ENCODE measurements around the gene ADAMTS17.

The ADAMTS17 gene

DNA sequence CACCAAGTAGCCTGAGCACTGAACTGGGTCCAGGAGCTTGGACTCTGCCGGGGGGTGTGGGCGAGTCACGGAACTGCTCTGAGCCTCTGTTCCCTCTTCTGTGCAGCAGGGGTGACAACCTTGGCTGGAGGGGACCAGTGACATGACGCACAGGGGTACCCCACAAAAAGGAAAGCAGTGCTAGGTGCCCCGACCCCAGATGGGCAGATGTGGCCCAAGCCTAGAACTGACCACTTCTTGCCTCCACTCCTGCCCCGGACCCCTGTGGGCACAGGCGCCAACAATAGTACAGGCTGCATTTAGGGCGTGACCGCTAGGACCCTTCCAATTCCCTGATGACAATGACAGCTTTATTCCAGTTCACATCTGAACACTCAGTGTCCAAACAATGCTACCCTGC, 352.7 kb downstream of the ADAMTS17 start:
- Histone ChIP-seq H3K4me2 (ENCODE audit: low read length) (no peak overlapping the region), H3K9me3 (ENCODE audit: insufficient read depth, low read length) (no peaks in the 10 kb centered on the region), H4K20me1 (ENCODE audit: insufficient read depth, low read length) (no peaks in the 10 kb centered on the region), H2AFZ (ENCODE audit: low read depth, low read length) (no peak overlapping the region), H3K27me3 (ENCODE audit: low read depth, low read length) (no peaks in the 10 kb centered on the region; the same call in 1 of the 2 replicates), H3K79me2 (ENCODE audit: low read length) (no peaks in the 10 kb centered on the region), H3K27ac (ENCODE audit: low read length) (no peak overlapping the region), H3K4me1 (ENCODE audit: low read length) (no peaks in the 10 kb centered on the region), H3K9ac (ENCODE audit: low read length) (no peak overlapping the region), H3K36me3 (replicated peaks; ENCODE audit: low read depth, low read length) (no peaks in the 10 kb centered on the region), H3K4me3 (ENCODE audit: low read length) (no peak overlapping the region)
- TF ChIP-seq, protein P1, sequence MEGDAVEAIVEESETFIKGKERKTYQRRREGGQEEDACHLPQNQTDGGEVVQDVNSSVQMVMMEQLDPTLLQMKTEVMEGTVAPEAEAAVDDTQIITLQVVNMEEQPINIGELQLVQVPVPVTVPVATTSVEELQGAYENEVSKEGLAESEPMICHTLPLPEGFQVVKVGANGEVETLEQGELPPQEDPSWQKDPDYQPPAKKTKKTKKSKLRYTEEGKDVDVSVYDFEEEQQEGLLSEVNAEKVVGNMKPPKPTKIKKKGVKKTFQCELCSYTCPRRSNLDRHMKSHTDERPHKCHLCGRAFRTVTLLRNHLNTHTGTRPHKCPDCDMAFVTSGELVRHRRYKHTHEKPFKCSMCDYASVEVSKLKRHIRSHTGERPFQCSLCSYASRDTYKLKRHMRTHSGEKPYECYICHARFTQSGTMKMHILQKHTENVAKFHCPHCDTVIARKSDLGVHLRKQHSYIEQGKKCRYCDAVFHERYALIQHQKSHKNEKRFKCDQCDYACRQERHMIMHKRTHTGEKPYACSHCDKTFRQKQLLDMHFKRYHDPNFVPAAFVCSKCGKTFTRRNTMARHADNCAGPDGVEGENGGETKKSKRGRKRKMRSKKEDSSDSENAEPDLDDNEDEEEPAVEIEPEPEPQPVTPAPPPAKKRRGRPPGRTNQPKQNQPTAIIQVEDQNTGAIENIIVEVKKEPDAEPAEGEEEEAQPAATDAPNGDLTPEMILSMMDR (IDR thresholded peaks at IDR 0.05; ENCODE audit: low read depth, low read length) = no peak
- TF ChIP-seq EZH2phosphoT487 (IDR thresholded peaks at IDR 0.05; ENCODE audit: low read depth) = no peak

DNA sequence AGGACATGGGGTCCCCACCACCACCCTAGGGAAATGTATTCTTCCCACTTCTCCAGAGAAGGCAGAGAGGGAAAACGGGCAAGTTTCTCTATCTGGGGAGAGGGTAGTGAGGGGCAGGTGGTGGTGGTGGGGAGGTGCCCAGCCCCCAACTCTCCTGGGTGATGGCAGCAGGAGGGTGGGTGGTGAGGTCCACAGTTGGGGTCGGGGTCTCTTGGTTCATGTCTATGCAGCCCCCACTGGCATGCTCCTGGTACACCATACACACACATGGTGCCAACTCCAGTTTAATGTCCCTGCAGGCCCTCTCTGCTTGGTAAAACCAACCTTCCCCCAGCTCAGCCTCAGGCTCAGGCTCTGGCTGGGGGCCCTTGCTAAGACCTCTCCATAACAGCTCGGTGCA, 354.1 kb downstream of the ADAMTS17 start:
- TF ChIP-seq EZH2phosphoT487 (IDR thresholded peaks at IDR 0.05; ENCODE audit: low read depth) = no peak
- TF ChIP-seq, protein P1 (IDR thresholded peaks at IDR 0.05; ENCODE audit: low read depth, low read length) = no peak
- no peaks in the 10 kb centered on the region for H3K79me2 ChIP-seq (ENCODE audit: low read length)
- no peaks in the 10 kb centered on the region for H4K20me1 ChIP-seq (ENCODE audit: insufficient read depth, low read length)
- H3K27ac ChIP-seq (ENCODE audit: low read length) = no peak overlapping the region
- no peak overlapping the region for H3K4me2 ChIP-seq (ENCODE audit: low read length)
- no peaks in the 10 kb centered on the region for H3K4me1 ChIP-seq (ENCODE audit: low read length)
- H3K4me3 ChIP-seq (ENCODE audit: low read length) = no peak overlapping the region
- H3K9me3 ChIP-seq (ENCODE audit: insufficient read depth, low read length) = no peaks in the 10 kb centered on the region
- no peak overlapping the region for H3K9ac ChIP-seq (ENCODE audit: low read length)
- H3K36me3 ChIP-seq (replicated peaks; ENCODE audit: low read depth, low read length) = no peaks in the 10 kb centered on the region
- H2AFZ ChIP-seq (ENCODE audit: low read depth, low read length) = no peak overlapping the region
- H3K27me3 ChIP-seq (ENCODE audit: low read depth, low read length) = peaks cover 4% of the 10 kb centered on the region; the same call in 1 of the 2 replicates

DNA sequence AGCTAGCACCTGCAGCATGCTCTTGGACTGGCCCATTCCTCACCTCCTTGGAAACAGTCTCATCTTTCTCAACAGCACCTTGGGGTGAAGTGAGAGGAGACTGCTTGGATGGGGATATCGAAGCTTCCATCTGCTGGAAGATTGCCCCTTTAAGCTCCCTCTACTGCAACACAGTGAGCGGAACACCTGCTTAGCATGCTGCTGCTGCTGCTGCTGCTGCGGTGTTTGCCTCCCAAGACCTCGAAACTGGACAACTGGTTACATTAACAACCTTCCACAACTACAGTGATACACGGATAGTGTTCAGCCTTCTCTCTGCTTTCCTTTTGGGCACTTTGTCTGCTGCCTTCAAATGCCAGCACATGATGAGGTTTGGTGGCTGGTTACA, 354.7 kb downstream of the ADAMTS17 start:
- Histone ChIP-seq H3K4me3 (ENCODE audit: low read length) (no peak overlapping the region), H3K4me1 (ENCODE audit: low read length) (no peaks in the 10 kb centered on the region), H3K27ac (ENCODE audit: low read length) (no peak overlapping the region), H3K27me3 (ENCODE audit: low read depth, low read length) (peaks cover 4% of the 10 kb centered on the region; the same call in 1 of the 2 replicates), H3K9ac (ENCODE audit: low read length) (no peak overlapping the region), H4K20me1 (ENCODE audit: insufficient read depth, low read length) (no peaks in the 10 kb centered on the region), H3K4me2 (ENCODE audit: low read length) (no peak overlapping the region), H3K79me2 (ENCODE audit: low read length) (no peaks in the 10 kb centered on the region), H3K9me3 (ENCODE audit: insufficient read depth, low read length) (no peaks in the 10 kb centered on the region), H2AFZ (ENCODE audit: low read depth, low read length) (no peak overlapping the region), H3K36me3 (replicated peaks; ENCODE audit: low read depth, low read length) (no peaks in the 10 kb centered on the region)
- TF ChIP-seq EZH2phosphoT487 (IDR thresholded peaks at IDR 0.05; ENCODE audit: low read depth) = no peak
- TF ChIP-seq, protein P1 (IDR thresholded peaks at IDR 0.05; ENCODE audit: low read depth, low read length) = no peak

DNA sequence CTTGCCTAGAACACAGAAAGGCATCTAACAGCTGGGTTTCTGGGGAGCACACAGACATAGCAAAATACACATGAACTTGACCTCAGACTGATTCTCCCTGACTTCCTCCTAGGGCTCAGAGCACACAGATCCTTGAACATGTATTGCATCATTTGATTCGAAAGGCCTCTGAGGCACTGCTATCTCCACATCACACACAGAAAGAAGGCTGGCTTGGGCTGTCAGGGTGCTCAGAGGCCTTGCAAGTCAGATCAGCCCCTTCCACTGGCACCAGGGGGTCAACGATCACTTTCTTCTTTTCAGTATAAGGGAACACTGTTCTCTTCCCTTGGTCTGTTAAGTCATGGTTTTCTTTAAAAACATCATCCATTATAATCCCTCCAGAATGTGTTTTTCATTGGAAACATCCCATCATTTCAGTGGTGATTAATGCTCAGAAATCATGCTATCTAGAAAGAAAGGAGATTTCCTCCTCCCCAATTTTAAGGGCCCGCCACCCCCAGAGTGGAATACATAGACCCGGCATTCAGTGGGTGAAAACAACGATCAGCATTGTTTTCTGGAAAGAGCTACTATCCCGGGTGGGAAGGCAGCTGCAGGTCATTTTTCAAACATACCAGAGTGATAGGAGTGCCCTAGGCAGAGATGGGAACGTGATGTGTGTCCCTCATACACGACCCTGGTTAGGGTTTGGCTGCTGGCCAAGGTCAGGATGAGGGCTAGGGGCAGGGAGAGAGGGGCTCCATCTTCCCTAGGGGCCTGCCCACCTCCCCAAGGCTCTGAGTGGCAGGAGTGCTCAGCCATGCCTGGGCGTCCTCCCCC, 355.3 kb downstream of the ADAMTS17 start:
- Histone ChIP-seq H3K27ac (ENCODE audit: low read length) (no peak overlapping the region), H3K9me3 (ENCODE audit: insufficient read depth, low read length) (no peaks in the 10 kb centered on the region), H3K9ac (ENCODE audit: low read length) (no peak overlapping the region), H4K20me1 (ENCODE audit: insufficient read depth, low read length) (no peaks in the 10 kb centered on the region), H3K4me3 (ENCODE audit: low read length) (no peak overlapping the region), H3K79me2 (ENCODE audit: low read length) (no peaks in the 10 kb centered on the region), H3K36me3 (replicated peaks; ENCODE audit: low read depth, low read length) (no peaks in the 10 kb centered on the region), H3K4me2 (ENCODE audit: low read length) (no peak overlapping the region), H2AFZ (ENCODE audit: low read depth, low read length) (no peak overlapping the region), H3K4me1 (ENCODE audit: low read length) (no peaks in the 10 kb centered on the region), H3K27me3 (ENCODE audit: low read depth, low read length) (peaks cover 4% of the 10 kb centered on the region; the same call in 1 of the 2 replicates)
- no peak for TF ChIP-seq EZH2phosphoT487 (IDR thresholded peaks at IDR 0.05; ENCODE audit: low read depth)
- TF ChIP-seq, protein P1 (IDR thresholded peaks at IDR 0.05; ENCODE audit: low read depth, low read length) = no peak

Data from OCI-LY3 (cell line).